Right atrium auricular region (tissue), 2 donors: Measurements from ENCODE around the gene DRAM1. TPM values are rescaled to one million over a fixed set of nuclear protein-coding genes. Genes with fewer than 3 reads are reported as not detected.

ENCODE experiments used
- DNase-seq: peaks from one replicate; pipeline ENCODE4 v3.0.0-alpha.2; 2019; ENCODE audit warnings: low spot score
- H3K27ac ChIP-seq, 2 donors: fragments of 200-600 bp; sonication (generic); 1 replicate in 1 of 2; 2 replicates in 1 of 2; pipeline ENCODE4 v1.5.1; 2016 to 2019
- H3K27me3 ChIP-seq, 2 donors: fragments of 200-600 bp; sonication (generic); one replicate each; pipeline versions ENCODE4 v1.5.1 to v1.6.0; 2017 to 2019
- H3K36me3 ChIP-seq: fragments of 200-600 bp; sonication (generic); one replicate; pipeline ENCODE4 v1.5.1; 2016
- H3K4me1 ChIP-seq, 2 donors: fragments of 200-600 bp; sonication (generic); one replicate each; pipeline versions ENCODE4 v1.5.1 to v1.6.0; 2017 to 2019
- H3K4me3 ChIP-seq, 2 donors: fragments of 200-600 bp; sonication (generic); 1 replicate in 1 of 2; 2 replicates in 1 of 2; pipeline ENCODE4 v1.5.1; 2017 to 2019; ENCODE audit warnings: mild to moderate bottlenecking in 1 of 2, moderate library complexity in 1 of 2
- H3K9me3 ChIP-seq, 2 donors: fragments of 200-600 bp; sonication (generic); one replicate each; pipeline ENCODE4 v1.5.1; 2019
- CTCF ChIP-seq, 2 donors: fragments of 200-600 bp; sonication (generic); IDR thresholded peaks; one replicate each; pipeline ENCODE4 v1.5.1; 2019; ENCODE audit warnings: antibody characterized with exemption in 2 of 2
- total RNA-seq, 2 donors: library from RNA; depleted of rRNA; stranded (reverse); fragments of >200 nt; gene quantifications; one replicate each; pipeline ENCODE4 v1.1.0, GENCODE V29; 2016

The DRAM1 gene
- total RNA-seq, 2 donors from 2014 or later: 3.9 to 12.7 TPM

- peaks cover 0 to 6% of the 10 kb centered on the region in 2 donors for H3K4me1 ChIP-seq
- H3K9me3 ChIP-seq: no peaks in the 10 kb centered on the region
- DNase-seq: no peak
- H3K27me3 ChIP-seq: no peaks in the 10 kb centered on the region
- H3K4me3 ChIP-seq: no peak overlapping the region
- no peak for TF ChIP-seq CTCF (IDR thresholded peaks at IDR 0.05)
- no peak overlapping the region for H3K27ac ChIP-seq
- H3K36me3 ChIP-seq: no peaks in the 10 kb centered on the region
Measured at GRCh38 chr12:101889211-101889752, 11.9 kb downstream of the DRAM1 start.

- DNase-seq: no peak
- TF ChIP-seq CTCF (IDR thresholded peaks at IDR 0.05): no peak
Measured at GRCh38 chr12:101891462-101891971, 14.1 kb downstream of the DRAM1 start.

GRCh38 chr12:101892794-101893193 is 15.4 kb downstream of the DRAM1 start:
- Histone ChIP-seq H3K36me3 (no peaks in the 10 kb centered on the region), H3K27ac (no peak overlapping the region), H3K27me3 (no peaks in the 10 kb centered on the region), H3K4me3 (no peak overlapping the region), H3K4me1 (peaks cover 0 to 6% of the 10 kb centered on the region in 2 donors), H3K9me3 (no peaks in the 10 kb centered on the region)
- DNase-seq: no peak
- no peak for TF ChIP-seq CTCF (IDR thresholded peaks at IDR 0.05)

More at GRCh38 chr12:101891462-101891971, 14.1 kb downstream of the DRAM1 start:
- no peaks in the 10 kb centered on the region for H3K9me3 ChIP-seq
- no peaks in the 10 kb centered on the region for H3K27me3 ChIP-seq
- H3K27ac ChIP-seq: no peak overlapping the region
- H3K36me3 ChIP-seq: no peaks in the 10 kb centered on the region
- no peak overlapping the region for H3K4me3 ChIP-seq
- H3K4me1 ChIP-seq: peaks cover 0 to 6% of the 10 kb centered on the region in 2 donors

- no peaks in the 10 kb centered on the region for H3K27me3 ChIP-seq
- peaks cover 4% of the 10 kb centered on the region for H3K36me3 ChIP-seq
- no peaks in the 10 kb centered on the region for H3K9me3 ChIP-seq
- no peak overlapping the region for H3K27ac ChIP-seq
- TF ChIP-seq CTCF (IDR thresholded peaks at IDR 0.05): no peak
- no peak for DNase-seq
- H3K4me1 ChIP-seq: no peaks in the 10 kb centered on the region
- no peak overlapping the region for H3K4me3 ChIP-seq
Measured at GRCh38 chr12:101901777-101902176, 24.4 kb downstream of the DRAM1 start.

DNA sequence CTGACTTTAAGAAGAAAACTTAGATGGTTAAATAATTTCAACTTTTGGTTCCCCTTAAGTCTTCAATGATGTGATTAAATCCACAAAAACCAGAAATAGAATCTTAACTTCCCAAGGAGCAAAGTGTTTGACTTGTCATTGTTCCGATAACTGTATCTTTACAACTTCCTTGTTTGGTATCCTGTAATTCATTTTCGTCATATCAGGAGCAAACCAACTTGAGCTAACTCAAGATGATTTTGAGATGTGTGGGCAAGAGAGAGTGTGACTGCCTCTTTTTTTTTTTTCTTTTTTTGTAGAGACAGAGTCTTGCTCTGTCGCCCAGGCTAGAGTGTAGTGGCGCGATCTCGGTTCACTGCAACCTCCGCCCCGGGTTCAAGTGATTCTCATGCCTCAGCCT is 25.3 kb downstream of the DRAM1 start:
- Histone ChIP-seq H3K9me3 (no peaks in the 10 kb centered on the region), H3K4me3 (no peak overlapping the region), H3K27me3 (no peaks in the 10 kb centered on the region), H3K4me1 (no peaks in the 10 kb centered on the region), H3K36me3 (peaks cover 4% of the 10 kb centered on the region), H3K27ac (no peak overlapping the region)
- no peak for DNase-seq
- no peak for TF ChIP-seq CTCF (IDR thresholded peaks at IDR 0.05)

- Histone ChIP-seq H3K27ac (no peak overlapping the region), H3K27me3 (no peaks in the 10 kb centered on the region), H3K4me3 (no peak overlapping the region), H3K9me3 (no peaks in the 10 kb centered on the region), H3K36me3 (no peaks in the 10 kb centered on the region), H3K4me1 (no peaks in the 10 kb centered on the region)
- TF ChIP-seq CTCF (IDR thresholded peaks at IDR 0.05): no peak
- no peak for DNase-seq
Measured at GRCh38 chr12:101906226-101906625, 28.8 kb downstream of the DRAM1 start.
